Measurements from ENCODE around the gene MUC15.

The MUC15 gene

DNA sequence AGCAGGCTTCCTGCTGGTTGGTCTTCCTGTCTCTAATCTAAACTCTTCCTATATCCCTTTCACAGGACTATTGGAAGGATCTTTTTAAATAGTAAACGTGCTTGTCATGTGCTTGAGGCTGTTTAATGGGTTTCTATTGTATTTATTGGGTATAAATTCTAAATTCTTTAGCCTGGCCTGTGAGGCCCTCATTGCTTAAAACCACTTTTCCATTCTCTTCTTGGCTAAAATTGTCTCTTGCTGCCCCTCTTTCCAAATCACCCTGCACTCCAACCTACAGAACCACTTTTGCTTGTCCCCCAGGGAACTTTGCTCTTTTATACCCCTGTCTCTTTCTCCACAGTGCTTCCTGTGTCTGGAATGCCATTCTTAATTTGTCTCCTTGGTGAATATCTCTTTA is 46.4 kb upstream of the MUC15 start:
- no peaks in the 10 kb centered on the region for H3K9me3 ChIP-seq (ENCODE audit: low read length)
- H3K9me2 ChIP-seq (ENCODE audit: low read depth, low read length): no peaks in the 10 kb centered on the region
- H3K36me3 ChIP-seq (ENCODE audit: insufficient read depth, low read length): no peaks in the 10 kb centered on the region
- TF ChIP-seq, protein P1, sequence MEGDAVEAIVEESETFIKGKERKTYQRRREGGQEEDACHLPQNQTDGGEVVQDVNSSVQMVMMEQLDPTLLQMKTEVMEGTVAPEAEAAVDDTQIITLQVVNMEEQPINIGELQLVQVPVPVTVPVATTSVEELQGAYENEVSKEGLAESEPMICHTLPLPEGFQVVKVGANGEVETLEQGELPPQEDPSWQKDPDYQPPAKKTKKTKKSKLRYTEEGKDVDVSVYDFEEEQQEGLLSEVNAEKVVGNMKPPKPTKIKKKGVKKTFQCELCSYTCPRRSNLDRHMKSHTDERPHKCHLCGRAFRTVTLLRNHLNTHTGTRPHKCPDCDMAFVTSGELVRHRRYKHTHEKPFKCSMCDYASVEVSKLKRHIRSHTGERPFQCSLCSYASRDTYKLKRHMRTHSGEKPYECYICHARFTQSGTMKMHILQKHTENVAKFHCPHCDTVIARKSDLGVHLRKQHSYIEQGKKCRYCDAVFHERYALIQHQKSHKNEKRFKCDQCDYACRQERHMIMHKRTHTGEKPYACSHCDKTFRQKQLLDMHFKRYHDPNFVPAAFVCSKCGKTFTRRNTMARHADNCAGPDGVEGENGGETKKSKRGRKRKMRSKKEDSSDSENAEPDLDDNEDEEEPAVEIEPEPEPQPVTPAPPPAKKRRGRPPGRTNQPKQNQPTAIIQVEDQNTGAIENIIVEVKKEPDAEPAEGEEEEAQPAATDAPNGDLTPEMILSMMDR (IDR thresholded peaks at IDR 0.05; ENCODE audit: low read length): no peak
- no peak for TF ChIP-seq EZH2 (IDR thresholded peaks at IDR 0.05; ENCODE audit: borderline replicate concordance, low read length)
- no peaks in the 10 kb centered on the region for H3K27me3 ChIP-seq (ENCODE audit: insufficient read depth, low read length)
- H3K4me3 ChIP-seq (ENCODE audit: low read depth, low read length, poor library complexity, severe bottlenecking): no peak overlapping the region
- no peak overlapping the region for H3K27ac ChIP-seq (ENCODE audit: low read depth, low read length, poor library complexity, severe bottlenecking)
- H3K4me2 ChIP-seq (ENCODE audit: low read length): no peak overlapping the region
- no peaks in the 10 kb centered on the region for H3K79me2 ChIP-seq (ENCODE audit: insufficient read depth, low read length)
- no peak overlapping the region for H2AFZ ChIP-seq (ENCODE audit: low read length)
- no peak overlapping the region for H3K9ac ChIP-seq (ENCODE audit: low read length)
- no peaks in the 10 kb centered on the region for H3K4me1 ChIP-seq (ENCODE audit: insufficient read depth, low read length, severe bottlenecking)
- no peaks in the 10 kb centered on the region for H4K20me1 ChIP-seq (ENCODE audit: insufficient read depth, low read length)
- no peaks in the 10 kb centered on the region for H3F3A ChIP-seq (ENCODE audit: insufficient read depth, low read length)

DNA sequence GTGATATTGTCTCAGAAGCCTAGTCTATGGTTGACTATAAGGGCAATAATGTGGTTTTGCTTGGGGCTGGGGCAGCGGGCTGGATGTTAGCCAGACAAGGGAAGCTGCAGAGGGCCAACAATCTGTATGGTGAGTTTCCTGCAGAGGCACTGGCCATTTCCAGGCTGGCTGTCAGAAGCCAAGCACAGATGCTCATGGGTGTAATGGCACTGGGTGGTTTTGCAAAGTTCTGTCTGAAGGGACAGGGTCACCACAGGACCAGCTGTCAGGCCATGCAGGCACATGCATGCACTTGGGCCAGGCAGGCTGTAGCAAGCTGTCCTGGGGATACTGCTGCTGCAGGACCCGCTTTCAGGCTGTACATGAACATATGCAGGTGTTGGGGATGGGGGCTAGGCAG is 41.7 kb upstream of the MUC15 start:
- H3K9me2 ChIP-seq (ENCODE audit: low read depth, low read length): no peaks in the 10 kb centered on the region
- no peaks in the 10 kb centered on the region for H4K20me1 ChIP-seq (ENCODE audit: insufficient read depth, low read length)
- no peaks in the 10 kb centered on the region for H3F3A ChIP-seq (ENCODE audit: insufficient read depth, low read length)
- H3K4me2 ChIP-seq (ENCODE audit: low read length): no peak overlapping the region
- TF ChIP-seq, protein P1 (IDR thresholded peaks at IDR 0.05; ENCODE audit: low read length): no peak
- no peak for TF ChIP-seq EZH2 (IDR thresholded peaks at IDR 0.05; ENCODE audit: borderline replicate concordance, low read length)
- H3K4me3 ChIP-seq (ENCODE audit: low read depth, low read length, poor library complexity, severe bottlenecking): no peak overlapping the region
- H3K4me1 ChIP-seq (ENCODE audit: insufficient read depth, low read length, severe bottlenecking): no peaks in the 10 kb centered on the region
- no peaks in the 10 kb centered on the region for H3K79me2 ChIP-seq (ENCODE audit: insufficient read depth, low read length)
- no peak overlapping the region for H3K27ac ChIP-seq (ENCODE audit: low read depth, low read length, poor library complexity, severe bottlenecking)
- H3K9ac ChIP-seq (ENCODE audit: low read length): no peak overlapping the region
- H2AFZ ChIP-seq (ENCODE audit: low read length): no peak overlapping the region
- H3K9me3 ChIP-seq (ENCODE audit: low read length): no peaks in the 10 kb centered on the region
- H3K27me3 ChIP-seq (ENCODE audit: insufficient read depth, low read length): no peaks in the 10 kb centered on the region
- H3K36me3 ChIP-seq (ENCODE audit: insufficient read depth, low read length): no peaks in the 10 kb centered on the region

DNA sequence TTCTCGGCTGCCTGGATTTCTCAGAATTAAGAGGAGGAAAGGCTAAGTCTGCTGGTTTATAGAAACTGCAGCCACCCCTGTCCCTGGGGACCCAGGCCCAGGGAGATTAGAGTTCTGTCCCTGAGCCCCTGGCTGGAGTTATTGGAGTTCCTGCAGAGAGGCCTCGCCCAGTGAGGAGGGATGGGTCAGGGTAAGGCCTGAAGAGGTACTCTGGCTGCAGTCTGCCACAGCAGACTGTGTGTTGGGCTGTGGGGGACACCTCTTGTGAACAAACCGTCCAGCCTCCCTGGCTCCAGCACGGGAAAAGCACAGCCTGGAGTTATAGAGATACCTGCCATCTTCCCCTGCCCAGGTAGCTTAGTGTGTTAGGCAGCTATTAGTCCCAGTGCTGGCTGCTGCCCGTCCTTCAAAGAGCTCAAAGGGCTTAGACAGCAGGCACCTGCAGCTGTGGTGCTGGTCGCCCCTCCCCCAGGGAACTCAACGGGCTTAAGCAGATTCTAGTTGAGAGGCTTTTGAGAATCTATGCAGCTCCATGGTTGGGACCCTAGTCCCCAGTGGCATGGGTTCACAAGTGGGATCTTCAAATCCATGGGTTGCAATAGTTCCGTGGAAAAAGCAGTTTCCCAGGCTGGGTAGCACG is 36.6 kb upstream of the MUC15 start:
- H2AFZ ChIP-seq (ENCODE audit: low read length): no peak overlapping the region
- H3K9me2 ChIP-seq (ENCODE audit: low read depth, low read length): no peaks in the 10 kb centered on the region
- H3K4me2 ChIP-seq (ENCODE audit: low read length): no peak overlapping the region
- no peaks in the 10 kb centered on the region for H3K27me3 ChIP-seq (ENCODE audit: insufficient read depth, low read length)
- no peaks in the 10 kb centered on the region for H3K79me2 ChIP-seq (ENCODE audit: insufficient read depth, low read length)
- H3K9me3 ChIP-seq (ENCODE audit: low read length): no peaks in the 10 kb centered on the region
- H3F3A ChIP-seq (ENCODE audit: insufficient read depth, low read length): no peaks in the 10 kb centered on the region
- TF ChIP-seq, protein P1 (IDR thresholded peaks at IDR 0.05; ENCODE audit: low read length): no peak
- no peak for TF ChIP-seq EZH2 (IDR thresholded peaks at IDR 0.05; ENCODE audit: borderline replicate concordance, low read length)
- H3K4me1 ChIP-seq (ENCODE audit: insufficient read depth, low read length, severe bottlenecking): no peaks in the 10 kb centered on the region
- no peak overlapping the region for H3K27ac ChIP-seq (ENCODE audit: low read depth, low read length, poor library complexity, severe bottlenecking)
- H3K9ac ChIP-seq (ENCODE audit: low read length): no peak overlapping the region
- no peaks in the 10 kb centered on the region for H3K36me3 ChIP-seq (ENCODE audit: insufficient read depth, low read length)
- H3K4me3 ChIP-seq (ENCODE audit: low read depth, low read length, poor library complexity, severe bottlenecking): no peak overlapping the region
- no peaks in the 10 kb centered on the region for H4K20me1 ChIP-seq (ENCODE audit: insufficient read depth, low read length)
